Activated T-helper 1 cell treated with anti-CD3 and anti-CD28 coated beads, Interleukin-12 subunit alpha, Interleukin-12 subunit beta, Interleukin-2, Interleukin-4 antibody, amounts not matched to agents 30 ng/mL and 10 ng/mL and 1 ng/mL, durations not matched to agents 14 hours and 24 hours and 36 hours (primary cell): Measurements from ENCODE around the gene IFNGR2. TPM values are rescaled to one million over a fixed set of nuclear protein-coding genes. Genes with fewer than 3 reads are reported as not detected.
A peak's percentile ranks its signal among the peaks of the same experiment; 100 is the strongest.
"Not testable (repeated sequence)": the region's sequence is repeated elsewhere in the genome, so short reads cannot be mapped to it uniquely, and the experiment has no call there.

Experiments
- DNase-seq: peaks from one replicate; pipeline ENCODE4 v3.0.0; 2021; ENCODE audit warnings: low spot score
- H3K27ac Mint-ChIP-seq: one replicate; pipeline ENCODE4 v1.8.0; 2021; ENCODE audit warnings: mild to moderate bottlenecking, mixed read lengths
- H3K27me3 Mint-ChIP-seq: one replicate; pipeline ENCODE4 v1.8.0; 2022; ENCODE audit warnings: mild to moderate bottlenecking, moderate library complexity, mixed read lengths; ENCODE audit not compliant: insufficient read depth
- H3K36me3 Mint-ChIP-seq: one replicate; pipeline ENCODE4 v1.8.0; 2021; ENCODE audit warnings: low read depth, mixed read lengths
- H3K4me1 Mint-ChIP-seq: one replicate; pipeline ENCODE4 v1.8.0; 2021; ENCODE audit warnings: low read depth, mixed read lengths
- H3K4me3 Mint-ChIP-seq: one replicate; pipeline ENCODE4 v1.8.0; 2021; ENCODE audit warnings: mild to moderate bottlenecking, moderate library complexity, mixed read lengths
- H3K9me3 Mint-ChIP-seq: one replicate; pipeline ENCODE4 v1.8.0; 2021; ENCODE audit warnings: mixed read lengths
- intact Hi-C: fragments of 100-400 bp; cut with micrococcal nuclease; formaldehyde crosslinking; loops from one replicate; pipeline ENCODE4 v1.15.1; 2024
- total RNA-seq: library from RNA; stranded (reverse); gene quantifications from 2 replicates; pipeline ENCODE4 v1.2.3, GENCODE V29; 2022

The IFNGR2 gene
- total RNA-seq, 1 donor from 2014 or later, result 3.7 TPM

GRCh38 chr21:33396436-33396835, 6.8 kb upstream of the IFNGR2 start:
- Mint-ChIP-seq H3K27ac (no peak overlapping the region), H3K4me3 (no peak overlapping the region), H3K9me3 (no peaks in the 10 kb centered on the region), H3K36me3 (no peaks in the 10 kb centered on the region), H3K27me3 (peaks cover 66% of the 10 kb centered on the region), H3K4me1 (no peaks in the 10 kb centered on the region)
- intact Hi-C loops, result no loop called here
- DNase-seq, result no peak

DNA sequence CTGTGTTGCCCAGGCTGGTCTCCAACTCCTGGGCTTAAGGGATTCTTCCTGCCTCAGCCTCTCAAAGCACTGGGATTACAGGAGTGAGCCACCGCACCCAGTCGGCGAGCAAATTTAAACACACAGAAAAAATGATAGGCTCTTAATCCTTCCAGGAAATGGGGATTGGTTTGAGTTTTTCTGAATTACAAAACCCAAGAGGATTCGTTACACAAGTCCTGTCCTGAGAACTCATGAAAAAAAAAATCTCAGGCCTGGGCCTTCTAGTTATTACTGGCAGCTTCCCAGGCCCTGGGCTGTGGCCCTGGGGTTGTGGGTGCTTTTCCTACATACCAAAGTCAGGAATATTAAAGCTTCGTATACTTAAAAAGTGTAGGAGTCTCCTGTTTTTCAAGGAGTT, 6.3 kb upstream of the IFNGR2 start:
- H3K36me3 Mint-ChIP-seq, result no peaks in the 10 kb centered on the region
- intact Hi-C loops, result no loop called here
- H3K27me3 Mint-ChIP-seq, result peaks cover 66% of the 10 kb centered on the region
- no peak overlapping the region for H3K4me3 Mint-ChIP-seq
- no peaks in the 10 kb centered on the region for H3K4me1 Mint-ChIP-seq
- H3K27ac Mint-ChIP-seq, result no peak overlapping the region
- H3K9me3 Mint-ChIP-seq, result no peaks in the 10 kb centered on the region
- DNase-seq, result no peak

DNA sequence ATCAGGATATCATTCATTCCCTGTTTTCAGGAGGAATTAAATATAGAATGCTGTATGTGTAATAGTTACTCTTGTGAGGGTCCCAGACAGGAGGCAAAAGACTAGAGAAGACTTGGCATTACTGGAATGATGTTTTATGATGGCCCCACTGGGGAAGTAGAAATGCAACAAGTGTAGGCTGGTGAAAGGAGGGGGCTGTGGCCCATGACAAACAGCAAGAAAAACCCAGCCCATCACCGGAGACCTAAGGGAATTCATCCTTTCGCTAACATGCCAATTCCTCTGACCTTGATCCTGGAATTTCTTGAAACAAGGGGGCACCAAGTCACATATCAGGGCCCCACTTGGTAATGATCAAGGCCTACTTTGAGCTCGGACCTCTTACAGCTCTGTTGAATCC, 5.5 kb upstream of the IFNGR2 start:
- no peak for DNase-seq
- no peak overlapping the region for H3K27ac Mint-ChIP-seq
- intact Hi-C loops, result no loop called here
- H3K27me3 Mint-ChIP-seq, result peaks cover 66% of the 10 kb centered on the region
- no peaks in the 10 kb centered on the region for H3K9me3 Mint-ChIP-seq
- no peak overlapping the region for H3K4me3 Mint-ChIP-seq
- H3K4me1 Mint-ChIP-seq, result no peaks in the 10 kb centered on the region
- H3K36me3 Mint-ChIP-seq, result no peaks in the 10 kb centered on the region

- no peak overlapping the region for H3K27ac Mint-ChIP-seq
- no peak overlapping the region for H3K4me3 Mint-ChIP-seq
- H3K27me3 Mint-ChIP-seq, result peaks cover 65% of the 10 kb centered on the region
- DNase-seq, result no peak
- H3K36me3 Mint-ChIP-seq, result no peaks in the 10 kb centered on the region
- intact Hi-C loops, result no loop called here
- no peaks in the 10 kb centered on the region for H3K9me3 Mint-ChIP-seq
- no peaks in the 10 kb centered on the region for H3K4me1 Mint-ChIP-seq
Observed at GRCh38 chr21:33398361-33398760, 4.9 kb upstream of the IFNGR2 start.

GRCh38 chr21:33401630-33401992, 1.6 kb upstream of the IFNGR2 start:
- Mint-ChIP-seq H3K9me3 (no peaks in the 10 kb centered on the region), H3K27ac (no peak overlapping the region), H3K27me3 (peaks cover 71% of the 10 kb centered on the region), H3K36me3 (peaks cover 7% of the 10 kb centered on the region), H3K4me1 (peaks cover 27% of the 10 kb centered on the region), H3K4me3 (no peak overlapping the region)
- no peak for DNase-seq
- intact Hi-C loops, result no loop called here

DNA sequence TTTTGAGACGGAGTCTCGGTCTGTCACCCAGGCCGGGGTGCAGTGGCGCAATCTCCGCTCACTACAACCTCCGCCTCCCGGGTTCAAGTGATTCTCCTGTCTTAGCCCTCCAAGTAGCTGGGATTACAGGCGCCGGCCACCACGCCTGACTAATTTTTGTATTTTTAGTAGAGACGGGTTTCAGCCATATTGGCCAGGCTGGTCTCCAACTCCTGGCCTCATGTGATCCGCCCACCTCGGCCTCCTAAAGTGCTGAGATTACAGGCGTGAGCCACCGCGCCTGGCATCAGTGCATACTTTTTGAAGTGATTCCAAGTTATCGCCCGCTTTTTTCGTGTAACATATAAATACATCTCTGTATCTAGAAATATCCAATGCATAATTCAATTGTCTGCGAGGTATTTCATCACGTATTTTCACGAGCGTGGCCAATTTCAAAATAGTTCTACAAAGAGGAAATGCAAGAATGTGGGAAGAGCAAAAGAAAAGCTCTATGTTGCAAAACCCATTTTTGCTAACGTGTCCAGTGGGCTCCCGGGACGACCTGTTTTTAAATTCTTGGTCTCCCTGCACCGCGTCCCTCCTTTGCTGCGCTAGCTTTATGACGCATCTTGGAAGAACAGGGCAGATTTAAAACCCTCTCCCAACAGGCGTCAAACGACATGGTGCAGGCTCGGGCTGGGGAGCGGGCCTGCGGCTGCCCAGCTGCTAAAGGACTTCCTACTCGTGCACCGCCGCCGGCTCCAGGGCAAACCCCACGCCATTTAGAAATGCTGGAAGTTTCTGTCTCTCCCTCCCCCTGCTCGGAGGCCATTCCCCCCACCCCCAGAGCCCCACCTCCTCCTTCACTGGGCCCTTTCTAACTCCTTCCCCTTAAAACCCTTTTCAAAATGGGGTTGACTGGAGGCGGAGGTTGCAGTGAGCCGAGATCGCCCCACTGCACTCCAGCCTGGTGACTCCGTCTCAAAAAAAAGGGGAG, 923 bp upstream of the IFNGR2 start:
- peak overlapping the region; percentile 67 for H3K27ac Mint-ChIP-seq
- intact Hi-C loops, result loop anchor here (2.0 kb wide), 1 partner anchor 77 kb away; the partner anchor contains the start of gene IFNAR1
- peaks cover 34% of the 10 kb centered on the region for H3K4me1 Mint-ChIP-seq
- DNase-seq, result no peak
- peaks cover 7% of the 10 kb centered on the region for H3K36me3 Mint-ChIP-seq
- H3K27me3 Mint-ChIP-seq, result peaks cover 73% of the 10 kb centered on the region
- H3K9me3 Mint-ChIP-seq, result no peaks in the 10 kb centered on the region
- H3K4me3 Mint-ChIP-seq, result peak overlapping the region; percentile 70

GRCh38 chr21:33403786-33404585, 773 bp downstream of the IFNGR2 start:
- Mint-ChIP-seq H3K9me3 (no peaks in the 10 kb centered on the region), H3K27ac (peak overlapping the region; percentile 61), H3K4me3 (peak overlapping the region; percentile 83), H3K4me1 (peaks cover 34% of the 10 kb centered on the region), H3K36me3 (peaks cover 7% of the 10 kb centered on the region), H3K27me3 (peaks cover 74% of the 10 kb centered on the region)
- intact Hi-C loops, result loop anchor here (2.0 kb wide), 1 partner anchor 79 kb away; the partner anchor contains the start of gene IFNAR1
- DNase-seq, result no peak

GRCh38 chr21:33406493-33406892, 3.3 kb downstream of the IFNGR2 start:
- intact Hi-C loops, result loop anchor here (1.0 kb wide), 2 partner anchors 23 to 28 kb away; no protein-coding TSS in a partner anchor
- H3K4me1 Mint-ChIP-seq, result peaks cover 34% of the 10 kb centered on the region
- H3K27ac Mint-ChIP-seq, result peak overlapping the region; percentile 12
- peaks cover 9% of the 10 kb centered on the region for H3K36me3 Mint-ChIP-seq
- DNase-seq, result no peak
- H3K27me3 Mint-ChIP-seq, result peaks cover 70% of the 10 kb centered on the region
- no peaks in the 10 kb centered on the region for H3K9me3 Mint-ChIP-seq
- H3K4me3 Mint-ChIP-seq, result no peak overlapping the region

DNA sequence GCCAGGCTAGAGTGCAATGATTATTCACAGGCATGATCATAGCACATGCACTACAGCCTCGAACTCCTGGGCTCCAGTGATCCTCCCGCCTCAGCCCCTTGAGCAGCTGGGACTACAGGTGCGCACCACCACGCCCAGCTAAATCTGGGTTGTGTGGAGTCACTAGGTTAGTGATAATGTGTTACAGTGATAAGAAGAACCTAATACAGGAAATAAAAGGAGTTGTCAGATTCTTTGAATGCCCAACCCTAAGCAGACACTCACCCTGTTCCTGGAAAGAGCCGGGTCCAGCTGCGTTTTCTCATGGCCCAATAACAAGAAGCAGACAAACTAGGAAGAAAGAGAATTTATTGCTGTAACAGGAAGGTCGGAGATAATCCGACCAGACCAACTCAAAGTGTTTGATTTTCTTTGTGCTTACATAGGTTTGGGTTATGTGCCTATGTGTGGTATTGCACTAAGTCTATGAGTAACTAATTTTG, 8.8 kb downstream of the IFNGR2 start:
- no peak overlapping the region for H3K4me3 Mint-ChIP-seq
- H3K27ac Mint-ChIP-seq, result no peak overlapping the region
- peaks cover 2% of the 10 kb centered on the region for H3K36me3 Mint-ChIP-seq
- no peak for DNase-seq
- H3K9me3 Mint-ChIP-seq, result no peaks in the 10 kb centered on the region
- intact Hi-C loops, result no loop called here
- H3K27me3 Mint-ChIP-seq, result peaks cover 64% of the 10 kb centered on the region
- H3K4me1 Mint-ChIP-seq, result peaks cover 8% of the 10 kb centered on the region

- peaks cover 61% of the 10 kb centered on the region for H3K27me3 Mint-ChIP-seq
- H3K4me1 Mint-ChIP-seq, H3K27ac Mint-ChIP-seq, H3K4me3 Mint-ChIP-seq, H3K9me3 Mint-ChIP-seq, DNase-seq, intact Hi-C loops, H3K36me3 Mint-ChIP-seq: not testable (repeated sequence)
Observed at GRCh38 chr21:33412439-33412831, 9.2 kb downstream of the IFNGR2 start.

DNA sequence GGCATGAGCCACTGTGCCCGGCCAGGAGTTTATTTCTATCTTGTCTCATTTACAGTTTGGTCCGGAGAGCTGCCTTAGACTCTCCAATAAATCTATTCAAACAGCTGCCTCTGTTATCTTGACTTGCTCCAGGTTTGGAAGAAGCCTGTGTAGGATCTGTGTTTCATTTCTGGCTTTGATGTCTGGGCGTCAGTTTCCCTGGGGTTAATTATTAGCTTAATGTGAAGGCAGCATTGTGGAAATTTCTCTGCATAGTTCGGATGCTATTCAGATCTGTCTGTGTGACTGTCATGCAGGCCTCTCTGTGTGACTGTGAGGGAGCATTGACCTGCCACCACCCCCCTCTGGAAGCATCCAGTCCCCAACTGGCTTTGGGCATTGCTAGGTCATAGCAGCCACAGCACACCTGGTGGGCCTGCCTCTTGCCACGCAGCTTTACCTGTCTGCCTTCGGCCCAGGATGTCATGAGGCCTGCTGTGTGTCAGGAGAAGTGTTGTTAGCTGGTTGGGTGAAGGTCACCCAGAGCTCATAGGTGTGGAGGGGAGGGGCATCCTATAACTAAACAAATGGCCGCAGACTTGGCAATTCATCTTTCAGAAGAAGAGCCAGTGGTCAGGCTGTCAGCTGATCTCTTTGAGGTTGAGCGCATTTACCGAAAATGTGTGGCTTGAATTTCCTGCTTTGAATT, 9.8 kb downstream of the IFNGR2 start:
- peaks cover 2% of the 10 kb centered on the region for H3K36me3 Mint-ChIP-seq
- peaks cover 5% of the 10 kb centered on the region for H3K4me1 Mint-ChIP-seq
- H3K9me3 Mint-ChIP-seq, result no peaks in the 10 kb centered on the region
- H3K27ac Mint-ChIP-seq, result no peak overlapping the region
- no peak overlapping the region for H3K4me3 Mint-ChIP-seq
- DNase-seq, result no peak
- intact Hi-C loops, result no loop called here
- peaks cover 56% of the 10 kb centered on the region for H3K27me3 Mint-ChIP-seq

DNA sequence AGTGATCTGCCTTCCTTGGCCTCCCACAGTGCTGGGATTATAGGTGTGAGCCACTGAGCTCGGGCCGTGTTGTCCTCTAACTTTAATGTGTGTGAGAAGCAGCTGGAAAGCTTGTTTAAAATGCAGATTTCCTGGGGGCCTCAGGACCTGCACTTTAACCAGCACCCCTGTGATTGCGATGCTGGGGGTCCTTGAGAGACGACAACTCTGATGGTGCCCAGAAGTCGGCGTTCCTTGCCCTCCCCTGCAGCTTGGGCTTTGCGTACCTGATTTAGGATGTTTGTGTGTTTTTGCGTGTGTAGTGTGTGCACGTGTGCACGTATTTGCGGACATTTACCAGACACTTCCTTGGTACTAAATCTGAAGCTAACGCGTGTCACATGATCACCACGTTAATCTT, 10.9 kb downstream of the IFNGR2 start:
- Mint-ChIP-seq H3K27me3 (peaks cover 47% of the 10 kb centered on the region), H3K36me3 (peaks cover 2% of the 10 kb centered on the region), H3K27ac (no peak overlapping the region), H3K4me3 (no peak overlapping the region), H3K4me1 (peaks cover 5% of the 10 kb centered on the region), H3K9me3 (no peaks in the 10 kb centered on the region)
- no peak for DNase-seq
- intact Hi-C loops, result no loop called here
